Measurements from ENCODE around the gene TMEM141.
"Not testable (repeated sequence)": the region's sequence is repeated elsewhere in the genome, so short reads cannot be mapped to it uniquely, and the experiment has no call there.

TMEM141 gene

DNA sequence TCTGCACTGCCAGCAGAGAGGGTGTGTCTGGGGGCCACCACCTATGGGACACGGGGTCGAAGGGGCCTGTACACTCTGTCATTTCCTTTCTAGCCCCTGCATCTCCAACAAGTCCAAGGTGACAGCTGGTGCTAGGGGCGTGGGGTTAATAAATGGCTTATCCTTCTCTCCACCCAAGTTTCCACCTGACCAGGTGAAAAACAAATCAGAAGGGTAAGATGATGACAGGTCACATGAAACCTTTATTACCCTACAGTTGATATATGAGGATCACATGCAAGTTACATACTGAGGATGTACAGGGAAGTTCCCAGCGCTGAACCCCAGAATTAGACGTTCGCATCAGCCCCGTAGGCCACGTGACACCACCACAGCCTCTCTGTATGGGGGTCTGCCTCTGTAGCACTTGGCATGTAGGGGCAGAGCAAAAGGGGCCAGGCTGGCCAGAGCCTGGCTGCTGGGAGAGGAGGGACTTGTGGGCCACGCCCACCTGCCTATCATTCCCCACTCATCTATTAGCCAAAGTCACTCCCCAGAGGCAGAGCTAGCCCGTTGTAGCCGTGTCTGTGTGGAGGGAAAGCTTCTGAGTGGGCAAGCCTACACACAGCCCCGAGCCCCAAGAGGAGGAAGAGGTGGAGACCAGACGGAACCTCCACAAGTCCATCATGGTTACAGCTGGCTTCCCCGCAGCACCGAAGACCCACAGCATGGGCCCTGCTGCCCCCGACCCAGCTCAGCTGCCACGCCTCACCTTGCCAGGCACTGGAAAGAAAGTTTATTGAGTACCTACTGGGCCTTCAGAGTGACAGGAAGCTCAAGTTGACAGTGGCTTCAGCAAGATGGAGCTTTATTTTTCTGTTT, 2.2 kb downstream of the TMEM141 start:
- no peak for DNase-seq (ENCODE audit: low read depth in 3 of 3, low spot score in 1 of 3)

DNA sequence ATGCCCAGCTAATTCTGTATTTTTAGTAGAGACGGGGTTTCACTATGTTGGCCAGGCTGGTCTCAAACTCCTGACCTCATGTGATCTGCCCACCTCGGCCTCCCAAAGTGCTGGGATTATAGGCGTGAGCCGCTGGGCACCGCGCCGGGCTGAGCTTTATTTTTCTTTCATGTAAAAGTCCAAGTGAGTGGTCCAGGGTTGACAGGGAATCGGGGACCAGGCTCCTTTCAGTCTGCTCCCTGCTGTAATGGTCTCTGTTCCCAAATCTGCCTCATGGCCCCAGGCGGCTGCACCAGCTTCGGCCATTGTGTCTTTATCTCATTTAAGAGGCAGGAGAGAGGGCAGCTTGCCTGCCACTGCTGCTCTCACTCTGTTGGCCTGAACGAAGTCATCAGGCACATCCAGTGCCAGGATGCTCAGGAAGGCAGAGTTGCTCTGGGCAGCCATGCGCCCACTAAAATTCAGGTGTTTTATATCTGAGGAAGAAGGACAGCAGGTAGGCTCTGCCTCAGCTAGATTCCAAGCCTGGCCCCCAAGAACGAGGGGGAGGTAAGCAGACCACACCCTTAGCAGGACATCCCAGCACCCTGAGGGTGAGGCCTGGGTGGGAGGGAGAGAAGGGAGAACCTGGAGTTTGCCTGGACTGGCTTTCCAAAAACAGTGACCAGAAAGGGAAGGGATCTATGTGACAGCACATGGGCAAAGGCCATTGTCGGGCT, 3.3 kb downstream of the TMEM141 start:
- DNase-seq (ENCODE audit: low read depth in 3 of 3, low spot score in 1 of 3), result no peak

GRCh38 chr9:136795000-136795348, 3.8 kb downstream of the TMEM141 start:
- DNase-seq (ENCODE audit: low read depth in 3 of 3, low spot score in 1 of 3), result no peak

GRCh38 chr9:136796238-136796774, 5.2 kb downstream of the TMEM141 start, which contains the start of gene CCDC183:
TSS of gene CCDC183 (plus strand) at chr9:136796338. CDS start at chr9:136796398, 60 bp downstream.
- no peak for DNase-seq (ENCODE audit: low read depth in 3 of 3, low spot score in 1 of 3)

- not testable (repeated sequence) for DNase-seq (ENCODE audit: low read depth in 3 of 3, low spot score in 1 of 3)
Observed at GRCh38 chr9:136796775-136797347, 5.7 kb downstream of the TMEM141 start.

DNA sequence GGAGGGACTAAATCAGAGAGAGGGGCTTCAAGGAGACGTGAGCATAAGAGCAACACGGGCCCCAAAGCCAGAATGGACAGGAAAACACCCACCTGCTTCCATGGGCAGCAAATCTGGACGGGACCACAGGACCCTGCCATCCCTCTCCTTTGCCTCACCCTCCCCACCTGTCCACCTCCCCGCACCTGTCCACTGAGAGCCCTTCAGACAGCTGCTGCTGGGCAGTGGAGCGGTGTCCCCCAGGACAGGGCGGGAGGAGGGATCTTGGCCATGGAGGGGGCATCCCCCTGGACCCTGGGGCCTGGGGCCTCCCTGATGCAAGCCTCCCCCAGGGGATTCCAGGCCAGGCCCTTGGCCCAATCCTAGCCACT, 7.5 kb downstream of the TMEM141 start:
- DNase-seq (ENCODE audit: low read depth in 3 of 3, low spot score in 1 of 3), result no peak

GRCh38 chr9:136799079-136799853, 8.1 kb downstream of the TMEM141 start:
- DNase-seq (ENCODE audit: low read depth in 3 of 3, low spot score in 1 of 3), result no peak

DNA sequence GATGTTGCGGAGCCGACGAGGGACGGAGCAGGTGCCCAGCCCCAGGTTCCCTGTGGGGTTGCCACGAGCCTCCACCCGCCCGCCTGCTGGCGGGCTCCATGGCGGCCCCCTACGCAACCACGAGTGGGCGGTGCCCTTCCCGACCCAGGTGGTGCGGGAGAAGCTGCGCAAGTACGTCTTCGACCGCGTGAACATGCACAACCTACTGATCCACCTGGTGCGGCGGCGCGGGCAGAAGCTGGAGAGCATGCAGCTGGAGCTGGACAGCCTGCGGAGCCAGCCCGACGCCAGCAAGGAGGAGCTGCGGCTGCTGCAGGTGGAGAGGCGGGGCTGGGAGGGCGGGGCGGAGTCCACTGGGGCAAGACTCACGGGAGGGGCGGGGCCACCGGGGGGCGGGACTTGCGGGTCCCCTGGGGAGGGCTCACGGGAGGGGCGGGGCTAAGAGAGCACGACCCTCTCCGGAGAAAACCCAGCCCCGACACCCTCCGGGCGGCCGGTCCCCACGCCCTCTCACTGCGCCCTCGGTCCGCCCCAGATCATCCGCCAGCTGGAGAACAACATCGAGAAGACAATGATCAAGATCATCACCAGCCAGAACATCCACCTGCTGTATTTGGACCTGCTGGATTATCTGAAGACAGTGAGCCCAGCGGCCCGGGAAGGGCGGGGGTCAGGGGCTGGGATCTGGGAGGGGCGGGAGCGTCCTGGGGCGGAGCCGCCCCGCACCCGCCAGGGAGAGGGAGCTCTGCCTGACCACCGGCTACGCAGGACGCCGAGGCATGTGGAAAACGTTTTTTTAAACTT, 8.9 kb downstream of the TMEM141 start:
- peak; percentile 82 to 86 (median 86) for DNase-seq (ENCODE audit: low read depth in 3 of 3, low spot score in 1 of 3)

- DNase-seq (ENCODE audit: low read depth in 3 of 3, low spot score in 1 of 3), result no peak
Observed at GRCh38 chr9:136802321-136802720, 11.2 kb downstream of the TMEM141 start.

DNA sequence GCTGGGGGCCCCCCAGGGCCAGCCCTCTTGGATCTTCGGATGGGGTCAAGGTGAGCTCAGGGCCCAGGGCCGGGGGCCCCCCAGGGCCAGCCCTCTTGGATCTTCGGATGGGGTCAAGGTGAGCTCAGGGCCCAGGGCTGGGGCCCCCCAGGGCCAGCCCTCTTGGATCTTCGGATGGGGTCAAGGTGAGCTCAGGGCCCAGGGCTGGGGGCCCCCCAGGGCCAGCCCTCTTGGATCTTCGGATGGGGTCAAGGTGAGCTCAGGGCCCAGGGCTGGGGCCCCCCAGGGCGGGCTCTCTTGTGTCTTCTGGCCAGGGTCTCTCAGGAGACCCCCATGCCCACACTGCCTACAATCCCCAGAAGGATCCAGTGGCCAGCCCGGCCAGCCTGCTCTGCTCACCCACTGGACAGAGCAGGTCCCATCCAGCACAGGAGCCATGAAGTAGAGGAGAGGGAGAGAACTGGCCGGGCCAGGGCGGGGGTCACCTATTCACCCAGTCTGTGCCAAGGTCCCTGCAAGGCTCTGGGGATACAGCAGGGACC, 11.9 kb downstream of the TMEM141 start:
- DNase-seq (ENCODE audit: low read depth in 3 of 3, low spot score in 1 of 3), result not testable (repeated sequence)

GRCh38 chr9:136803551-136804508, 12.7 kb downstream of the TMEM141 start:
- no peak for DNase-seq (ENCODE audit: low read depth in 3 of 3, low spot score in 1 of 3)

DNA sequence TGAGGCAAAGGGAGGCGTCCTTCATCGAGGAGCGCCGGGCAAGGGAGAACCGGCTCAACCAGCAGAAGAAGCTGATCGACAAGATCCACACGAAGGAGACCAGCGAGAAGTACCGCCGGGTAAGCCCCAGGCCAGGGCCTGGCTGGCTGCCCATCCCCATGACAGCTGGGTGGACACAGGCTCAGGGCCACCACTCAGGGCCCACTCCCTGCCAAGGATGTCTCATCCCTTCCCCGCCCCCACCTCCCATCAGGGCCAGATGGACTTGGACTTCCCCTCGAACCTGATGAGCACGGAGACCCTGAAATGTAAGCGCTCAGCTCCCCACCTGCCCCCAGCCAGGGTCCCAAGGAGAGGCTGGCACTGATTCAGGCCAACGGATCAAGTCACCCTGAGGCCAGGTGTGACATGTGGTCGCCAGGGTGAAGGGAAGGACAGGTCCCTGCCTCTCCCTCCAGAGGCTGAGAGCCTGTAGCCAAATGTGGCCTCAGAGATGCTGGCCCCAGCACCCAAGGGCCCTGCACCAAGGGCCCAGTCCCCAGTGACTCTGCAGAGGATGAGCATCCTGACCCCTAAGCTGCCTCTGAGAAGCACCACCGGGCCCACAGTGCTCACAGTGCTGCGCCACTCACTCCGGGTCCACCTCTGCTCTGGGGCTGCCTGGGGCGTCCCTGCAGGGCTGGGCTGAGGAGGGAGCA, 13.5 kb downstream of the TMEM141 start:
- DNase-seq (ENCODE audit: low read depth in 3 of 3, low spot score in 1 of 3), result no peak

GRCh38 chr9:136805207-136805740, 14.1 kb downstream of the TMEM141 start:
- DNase-seq (ENCODE audit: low read depth in 3 of 3, low spot score in 1 of 3), result no peak

GRCh38 chr9:136806067-136806466, 14.9 kb downstream of the TMEM141 start:
- no peak for DNase-seq (ENCODE audit: low read depth in 3 of 3, low spot score in 1 of 3)

DNA sequence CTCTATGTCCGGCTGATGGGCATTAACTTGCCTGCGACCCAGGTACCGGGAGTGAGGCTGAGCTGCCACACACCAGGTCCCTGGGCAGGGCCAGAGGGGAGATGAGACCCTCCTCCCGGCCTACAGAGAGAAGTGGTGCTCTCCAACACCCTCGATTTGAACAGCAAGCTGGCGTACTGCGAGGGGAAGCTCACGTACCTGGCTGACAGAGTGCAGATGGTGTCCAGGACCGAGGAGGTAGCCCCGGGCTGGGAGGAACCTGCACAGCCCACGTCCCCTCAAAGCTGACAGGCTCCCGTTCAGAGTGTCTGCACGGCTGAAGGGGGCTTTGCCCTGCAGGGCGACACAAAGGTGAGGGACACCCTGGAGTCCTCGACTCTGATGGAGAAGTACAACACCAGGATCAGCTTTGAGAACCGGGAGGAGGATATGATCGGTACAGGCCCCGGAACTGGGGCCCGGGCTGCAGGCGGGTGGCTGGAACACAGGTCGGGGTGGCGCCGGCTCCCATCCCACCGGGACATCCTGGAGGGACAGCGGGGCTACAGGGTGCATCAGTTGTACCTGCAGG, 15.6 kb downstream of the TMEM141 start:
- DNase-seq (ENCODE audit: low read depth in 3 of 3, low spot score in 1 of 3), result no peak

DNA sequence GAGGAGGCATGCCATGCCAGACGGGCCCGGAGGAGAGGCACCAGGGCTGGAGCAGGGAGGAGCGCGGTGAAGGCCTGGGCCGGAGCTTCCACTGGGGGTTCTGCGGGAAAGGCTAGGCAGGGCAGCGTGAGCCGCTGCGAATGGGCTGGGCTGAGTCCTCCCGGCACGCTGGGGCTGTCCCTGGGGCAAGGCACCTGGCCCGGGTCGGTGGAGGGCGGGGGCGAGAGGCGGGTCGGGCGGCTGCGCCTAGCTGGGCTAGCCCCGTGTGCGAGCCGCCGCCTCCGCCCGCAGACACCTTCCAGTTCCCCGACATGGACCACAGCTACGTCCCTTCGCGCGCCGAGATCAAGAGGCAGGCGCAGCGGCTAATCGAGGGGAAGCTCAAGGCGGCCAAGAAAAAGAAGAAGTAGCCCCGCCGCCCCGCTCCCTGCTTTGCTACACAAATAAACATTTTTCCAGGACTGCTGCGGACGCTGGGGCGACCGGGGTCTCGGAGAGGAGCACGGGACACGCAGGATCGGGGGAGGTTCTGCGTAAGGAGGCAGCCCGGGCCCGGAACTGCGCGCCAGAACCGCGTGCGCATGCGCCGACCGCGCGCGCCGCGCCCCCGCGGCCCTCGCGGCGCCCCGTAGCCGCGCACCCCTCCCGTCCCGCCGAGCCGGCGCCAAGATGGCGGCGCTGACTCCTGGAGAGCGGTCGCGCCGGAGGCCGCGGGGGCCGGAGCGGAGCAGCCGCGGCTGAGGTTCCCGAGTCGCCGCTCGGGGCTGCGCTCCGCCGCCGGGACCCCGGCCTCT, 16.3 kb downstream of the TMEM141 start, which contains the start of gene RABL6:
TSS of gene RABL6 (plus strand) at position 668 of the 794 bp plus-strand sequence. CDS start 249 bp downstream, outside the sequence.
- peak; percentile 57 to 76 (median 74) for DNase-seq (ENCODE audit: low read depth in 3 of 3, low spot score in 1 of 3)

Measured in stimulated activated CD4-positive, alpha-beta T cell treated with anti-CD3 and anti-CD28 coated beads, TNF-alpha, amount 100 ng/mL, for 1 hour (primary cell).